Liver (tissue), 9 donors: ENCODE measurements around the gene ADAM10. TPM values are rescaled to one million over a fixed set of nuclear protein-coding genes. Genes with fewer than 3 reads are reported as not detected.

Source experiments
- DNase-seq: peaks from one replicate; pipeline ENCODE4 v3.0.0-alpha.2; 2017; ENCODE audit warnings: low spot score
- H3K27ac ChIP-seq, 2 donors: one replicate each; pipeline ENCODE4 v1.7.0; 2013; ENCODE audit warnings: inconsistent platforms in 2 of 2, low read length in 2 of 2, control low read depth in 1 of 2, low read depth in 1 of 2, mild to moderate bottlenecking in 1 of 2
- H3K27me3 ChIP-seq, 4 donors: one replicate each; pipeline versions ENCODE4 v1.6.1 to v1.7.0; 2013; ENCODE audit warnings: low read length in 3 of 4, inconsistent platforms in 1 of 4, mild to moderate bottlenecking in 1 of 4, moderate library complexity in 1 of 4; ENCODE audit not compliant: control insufficient read depth in 4 of 4, insufficient read depth in 4 of 4
- H3K36me3 ChIP-seq, 4 donors: one replicate each; pipeline versions ENCODE4 v1.6.1 to v1.7.0; 2013; ENCODE audit warnings: low read length in 3 of 4, mild to moderate bottlenecking in 3 of 4, low read depth in 1 of 4, moderate library complexity in 1 of 4; ENCODE audit not compliant: control insufficient read depth in 4 of 4, insufficient read depth in 3 of 4
- H3K4me1 ChIP-seq, 4 donors: one replicate each; pipeline versions ENCODE4 v1.6.1 to v1.7.0; 2013; ENCODE audit warnings: low read length in 3 of 4, mild to moderate bottlenecking in 3 of 4, moderate library complexity in 1 of 4; ENCODE audit not compliant: control insufficient read depth in 4 of 4, insufficient read depth in 4 of 4
- H3K4me3 ChIP-seq, 3 donors: one replicate each; pipeline versions ENCODE4 v1.6.1 to v1.7.0; 2013; ENCODE audit warnings: low read length in 3 of 3, control low read depth in 1 of 3, low read depth in 1 of 3, mild to moderate bottlenecking in 1 of 3
- H3K9ac ChIP-seq, 2 donors: one replicate each; pipeline ENCODE4 v1.7.0; 2013; ENCODE audit warnings: low read length in 2 of 2, mild to moderate bottlenecking in 2 of 2, moderate library complexity in 2 of 2, control low read depth in 1 of 2, low read depth in 1 of 2
- H3K9me3 ChIP-seq, 4 donors: one replicate each; pipeline versions ENCODE4 v1.6.1 to v1.7.0; 2013; ENCODE audit warnings: low read length in 3 of 4; ENCODE audit not compliant: control insufficient read depth in 4 of 4
- ATF3 ChIP-seq: IDR thresholded peaks from 2 replicates; pipeline ENCODE4 v1.6.1; 2016; ENCODE audit warnings: antibody characterized with exemption
- CTCF ChIP-seq: fragments of 150-350 bp; IDR thresholded peaks from 2 replicates; pipeline ENCODE4 v1.5.1; 2017; ENCODE audit warnings: improper control_type of control experiment, low read depth, low read length; ENCODE audit not compliant: missing input control
- EGR1 ChIP-seq, 2 donors: IDR thresholded peaks; 2 replicates each; pipeline ENCODE4 v1.6.1; 2016 to 2018; ENCODE audit warnings: antibody characterized with exemption in 2 of 2, low read depth in 2 of 2
- FOXA1 ChIP-seq: IDR thresholded peaks from 2 replicates; pipeline ENCODE4 v1.6.1; 2016; ENCODE audit warnings: antibody characterized with exemption
- FOXA2 ChIP-seq: IDR thresholded peaks from 2 replicates; pipeline ENCODE4 v1.6.1; 2016; ENCODE audit warnings: antibody characterized with exemption
- GABPA ChIP-seq, 2 donors: IDR thresholded peaks in 1 of 2; conservative IDR thresholded peaks in 1 of 2; 2 replicates each; pipeline ENCODE4 v1.6.1; 2016; ENCODE audit warnings: antibody characterized with exemption in 2 of 2, mild to moderate bottlenecking in 1 of 2, moderate library complexity in 1 of 2
- HNF4A ChIP-seq, 2 donors: conservative IDR thresholded peaks; 2 replicates each; pipeline ENCODE4 v1.6.1; 2016; ENCODE audit warnings: antibody characterized with exemption in 2 of 2, mild to moderate bottlenecking in 2 of 2
- HNF4G ChIP-seq: IDR thresholded peaks from 2 replicates; pipeline ENCODE4 v1.6.1; 2016; ENCODE audit warnings: antibody characterized with exemption
- JUND ChIP-seq, 2 donors: IDR thresholded peaks; 2 replicates each; pipeline ENCODE4 v1.6.1; 2016; ENCODE audit warnings: antibody characterized with exemption in 2 of 2
- MAX ChIP-seq: IDR thresholded peaks from 2 replicates; pipeline ENCODE4 v1.6.1; 2016; ENCODE audit warnings: antibody characterized with exemption
- NR2F2 ChIP-seq: IDR thresholded peaks from 2 replicates; pipeline ENCODE4 v1.6.1; 2016; ENCODE audit warnings: antibody characterized with exemption
- RAD21 ChIP-seq, 2 donors: IDR thresholded peaks; 2 replicates each; pipeline ENCODE4 v1.6.1; 2016; ENCODE audit warnings: antibody characterized with exemption in 2 of 2, mild to moderate bottlenecking in 2 of 2
- REST ChIP-seq: IDR thresholded peaks from 2 replicates; pipeline ENCODE4 v1.6.1; 2016; ENCODE audit warnings: antibody characterized with exemption, mild to moderate bottlenecking
- RXRA ChIP-seq, 2 donors: IDR thresholded peaks; 2 replicates each; pipeline ENCODE4 v1.6.1; 2017 to 2018; ENCODE audit warnings: antibody characterized with exemption in 2 of 2, mild to moderate bottlenecking in 1 of 2
- SP1 ChIP-seq: IDR thresholded peaks from 2 replicates; pipeline ENCODE4 v1.6.1; 2018; ENCODE audit warnings: antibody characterized with exemption, mild to moderate bottlenecking
- TAF1 ChIP-seq: conservative IDR thresholded peaks from 2 replicates; pipeline ENCODE4 v1.6.1; 2016; ENCODE audit warnings: antibody characterized with exemption, mild to moderate bottlenecking
- YY1 ChIP-seq: IDR thresholded peaks from 2 replicates; pipeline ENCODE4 v1.6.1; 2016; ENCODE audit warnings: antibody characterized with exemption, mild to moderate bottlenecking
- WGBS: extraction: QIAGEN DNeasy Blood & Tissue Kit; methylation state at CpG from one replicate; pipeline ENCODE4 v1.1.7; 2013; 5-methylcytosine and 5-hydroxymethylcytosine counted together
- polyA plus RNA-seq, 2 donors: library from polyadenylated mRNA; stranded (reverse) in 1 of 2; unstranded in 1 of 2; fragments of 200-250 nt in 1 of 2; fragments of >200 nt in 1 of 2; fragmentation: Nextera tagmentation in 1 of 2; extraction: Ambion mirVana in 1 of 2; gene quantifications; one replicate each; pipeline versions ENCODE4 v1.2.1 to v1.2.3, GENCODE V29; 2013 to 2015
- total RNA-seq, 2 donors: library from RNA; depleted of rRNA; stranded (reverse); fragments of >200 nt; gene quantifications; one replicate each; pipeline ENCODE4 v1.2.3, GENCODE V29; 2014
- TF ChIP-seq, protein P1 (sequence below): IDR thresholded peaks from 2 replicates; pipeline ENCODE4 v1.6.1; 2016; ENCODE audit warnings: antibody characterized with exemption
- donor health status: healthy.
- donor health status: healthy.
- donor health status: healthy.
- donor health status: healthy.
- donor health status: healthy.

The ADAM10 gene
- total and polyA plus RNA-seq, 4 donors, result 12.6 to 55.6 (median 34.6) TPM

DNA sequence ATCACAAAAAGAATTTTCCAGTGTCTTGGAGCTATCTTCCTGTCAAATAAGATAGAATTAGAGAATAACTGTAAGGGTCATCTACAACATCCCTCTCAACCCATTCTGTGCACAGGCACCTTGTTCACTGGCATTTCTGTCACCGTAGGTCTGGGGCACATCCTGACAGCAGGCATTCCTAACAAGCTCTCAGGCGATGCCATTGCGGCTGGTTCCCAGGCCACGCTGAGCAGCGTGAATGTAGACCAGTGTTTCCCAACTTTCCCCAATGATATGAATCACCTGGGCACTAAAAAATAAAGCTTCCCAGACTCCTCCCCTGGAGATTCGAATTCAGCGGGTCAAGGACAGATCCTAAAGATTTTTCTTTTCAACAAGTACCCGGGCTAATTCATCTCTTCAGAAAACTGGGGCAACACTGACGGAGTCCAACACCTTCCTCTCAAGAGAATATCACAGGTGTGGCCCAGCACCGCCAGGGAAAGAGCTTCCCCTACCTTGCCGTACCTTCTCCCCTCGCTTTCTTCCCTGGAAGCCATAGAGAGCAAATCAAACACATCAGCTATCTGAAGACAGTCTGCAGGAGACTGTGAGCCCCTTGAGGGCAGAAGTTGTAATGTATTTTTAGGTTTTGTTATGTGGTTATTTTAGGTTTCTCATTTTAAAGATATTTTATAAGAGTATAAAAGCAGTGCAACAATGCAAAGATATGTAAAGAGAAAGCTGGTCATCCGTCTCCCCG lies 174.3 kb downstream of the ADAM10 start:
- H3K36me3 ChIP-seq, result no peaks in the 10 kb centered on the region
- H3K9ac ChIP-seq, result no peak overlapping the region
- 89% methylated on average over 14 of the region's 14 CpGs for WGBS

DNA sequence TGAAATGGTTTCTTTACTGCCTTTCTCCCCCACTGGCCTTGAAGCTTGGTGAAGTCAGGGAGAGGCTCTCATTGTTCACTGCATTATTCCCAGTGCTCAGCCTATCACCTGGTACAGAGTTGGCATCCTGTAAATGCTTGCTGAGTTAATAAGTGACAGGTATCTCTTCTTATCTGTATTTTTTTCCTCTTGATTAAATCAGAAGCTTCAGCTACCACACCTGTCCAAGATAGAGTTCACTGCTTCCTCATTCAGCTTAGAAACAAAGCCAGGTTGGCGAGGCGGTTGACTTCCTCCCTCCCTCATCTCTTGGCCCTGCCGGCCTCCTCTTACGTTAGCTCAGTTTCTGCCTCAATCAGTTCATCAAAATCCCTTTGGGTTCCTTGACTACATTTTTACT lies 174.9 kb downstream of the ADAM10 start:
- Histone ChIP-seq H3K9ac (no peak overlapping the region), H3K4me3 (no peak overlapping the region), H3K27me3 (no peaks in the 10 kb centered on the region), H3K4me1 (peaks cover 0 to 10% (median 3%) of the 10 kb centered on the region in 4 donors), H3K9me3 (no peaks in the 10 kb centered on the region), H3K27ac (no peak overlapping the region), H3K36me3 (no peaks in the 10 kb centered on the region)
- no peak for DNase-seq
- WGBS, result 62% methylated on average over 4 of the region's 4 CpGs
- TF ChIP-seq GABPA (IDR thresholded peaks at IDR 0.05 in 1 of 2, conservative IDR thresholded peaks at IDR 0.05 in 1 of 2), result no peak
- peak in 1 of 2 donors; percentile 12 for TF ChIP-seq RAD21 (IDR thresholded peaks at IDR 0.05)

More for the DNA sequence above, 174.3 kb downstream of the ADAM10 start:
- no peaks in the 10 kb centered on the region for H3K27me3 ChIP-seq
- no peak for DNase-seq
- no peak overlapping the region for H3K4me3 ChIP-seq
- H3K27ac ChIP-seq, result no peak overlapping the region
- no peaks in the 10 kb centered on the region for H3K9me3 ChIP-seq
- TF ChIP-seq RXRA (IDR thresholded peaks at IDR 0.05) (no peak), YY1 (no peak), GABPA (IDR thresholded peaks at IDR 0.05 in 1 of 2, conservative IDR thresholded peaks at IDR 0.05 in 1 of 2) (no peak), HNF4A (conservative IDR thresholded peaks at IDR 0.05) (no peak), TAF1 (no peak), MAX (no peak), ATF3 (no peak), REST (no peak), EGR1 (IDR thresholded peaks at IDR 0.05; ENCODE audit: low read depth in 2 of 2) (no peak)
- peaks cover 0 to 10% (median 3%) of the 10 kb centered on the region in 4 donors for H3K4me1 ChIP-seq

GRCh38 chr15:58573270-58573669 lies 176.2 kb downstream of the ADAM10 start:
- Histone ChIP-seq H3K36me3 (no peaks in the 10 kb centered on the region), H3K4me3 (no peak overlapping the region), H3K9ac (no peak overlapping the region), H3K9me3 (no peaks in the 10 kb centered on the region), H3K4me1 (peaks cover 0 to 10% (median 3%) of the 10 kb centered on the region in 4 donors), H3K27me3 (no peaks in the 10 kb centered on the region), H3K27ac (no peak overlapping the region)
- WGBS, result 54% methylated on average over 4 of the region's 4 CpGs
- DNase-seq, result no peak
- no peak for TF ChIP-seq CTCF
- TF ChIP-seq FOXA1, result no peak
- peak in 1 of 2 donors; percentile 30 for TF ChIP-seq JUND (IDR thresholded peaks at IDR 0.05)
- TF ChIP-seq RAD21 (IDR thresholded peaks at IDR 0.05), result peak; percentile 5 to 18
- no peak for TF ChIP-seq HNF4G
- TF ChIP-seq NR2F2, result peak; percentile 37
- no peak for TF ChIP-seq SP1
- TF ChIP-seq TAF1, result no peak
- TF ChIP-seq ATF3, result no peak
- TF ChIP-seq MAX, result no peak
- TF ChIP-seq HNF4A (conservative IDR thresholded peaks at IDR 0.05), result peak; percentile 61 to 65
- TF ChIP-seq, protein P1, sequence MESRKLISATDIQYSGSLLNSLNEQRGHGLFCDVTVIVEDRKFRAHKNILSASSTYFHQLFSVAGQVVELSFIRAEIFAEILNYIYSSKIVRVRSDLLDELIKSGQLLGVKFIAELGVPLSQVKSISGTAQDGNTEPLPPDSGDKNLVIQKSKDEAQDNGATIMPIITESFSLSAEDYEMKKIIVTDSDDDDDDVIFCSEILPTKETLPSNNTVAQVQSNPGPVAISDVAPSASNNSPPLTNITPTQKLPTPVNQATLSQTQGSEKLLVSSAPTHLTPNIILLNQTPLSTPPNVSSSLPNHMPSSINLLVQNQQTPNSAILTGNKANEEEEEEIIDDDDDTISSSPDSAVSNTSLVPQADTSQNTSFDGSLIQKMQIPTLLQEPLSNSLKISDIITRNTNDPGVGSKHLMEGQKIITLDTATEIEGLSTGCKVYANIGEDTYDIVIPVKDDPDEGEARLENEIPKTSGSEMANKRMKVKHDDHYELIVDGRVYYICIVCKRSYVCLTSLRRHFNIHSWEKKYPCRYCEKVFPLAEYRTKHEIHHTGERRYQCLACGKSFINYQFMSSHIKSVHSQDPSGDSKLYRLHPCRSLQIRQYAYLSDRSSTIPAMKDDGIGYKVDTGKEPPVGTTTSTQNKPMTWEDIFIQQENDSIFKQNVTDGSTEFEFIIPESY, result no peak
- TF ChIP-seq GABPA (IDR thresholded peaks at IDR 0.05 in 1 of 2, conservative IDR thresholded peaks at IDR 0.05 in 1 of 2), result no peak
- TF ChIP-seq FOXA2, result no peak
- TF ChIP-seq RXRA (IDR thresholded peaks at IDR 0.05), result peak; percentile 35 to 47
